Measurements from ENCODE around the gene FAM200C.

Gene FAM200C

DNA sequence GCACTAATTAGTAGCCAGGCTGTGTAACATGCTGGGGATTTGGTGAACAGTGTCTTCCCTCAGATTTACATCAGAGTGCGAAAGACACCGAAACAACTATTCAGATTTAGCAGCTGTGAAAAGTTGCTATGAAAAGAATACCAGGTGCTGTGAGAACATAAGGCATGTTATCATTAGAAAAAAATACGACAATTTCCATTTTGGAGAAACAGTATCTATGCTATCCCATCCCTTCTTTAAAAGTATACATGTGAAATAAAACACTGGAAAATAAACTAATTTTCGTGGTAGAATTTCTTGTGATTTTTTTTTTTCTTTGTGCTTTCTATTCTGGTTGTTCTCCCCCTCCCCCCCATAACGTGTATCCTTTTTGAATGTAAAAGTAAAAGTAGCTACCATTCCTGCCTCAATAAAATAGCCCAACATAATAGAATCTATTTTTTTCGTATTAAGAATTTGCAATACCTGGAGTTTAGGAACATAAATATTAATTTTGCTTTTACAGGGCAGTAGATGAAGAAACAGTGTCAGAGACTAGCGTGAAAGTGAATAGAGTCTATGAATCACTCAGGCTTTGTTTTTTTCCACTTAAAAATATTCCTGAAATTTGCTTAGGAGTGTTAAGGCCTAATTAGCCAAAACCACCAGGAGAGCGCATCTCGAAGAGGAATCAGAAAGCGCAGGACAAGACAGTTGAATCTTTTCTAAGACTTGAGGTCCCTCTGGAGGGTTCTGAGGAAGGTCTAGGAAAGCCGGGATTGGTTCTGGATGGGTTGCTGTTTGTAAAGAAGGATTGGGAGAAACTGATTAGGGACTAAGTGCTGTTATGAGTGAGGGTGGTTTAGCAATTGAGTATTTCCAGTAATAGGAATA is 19.8 kb upstream of the FAM200C start:
- no peak for DNase-seq

DNA sequence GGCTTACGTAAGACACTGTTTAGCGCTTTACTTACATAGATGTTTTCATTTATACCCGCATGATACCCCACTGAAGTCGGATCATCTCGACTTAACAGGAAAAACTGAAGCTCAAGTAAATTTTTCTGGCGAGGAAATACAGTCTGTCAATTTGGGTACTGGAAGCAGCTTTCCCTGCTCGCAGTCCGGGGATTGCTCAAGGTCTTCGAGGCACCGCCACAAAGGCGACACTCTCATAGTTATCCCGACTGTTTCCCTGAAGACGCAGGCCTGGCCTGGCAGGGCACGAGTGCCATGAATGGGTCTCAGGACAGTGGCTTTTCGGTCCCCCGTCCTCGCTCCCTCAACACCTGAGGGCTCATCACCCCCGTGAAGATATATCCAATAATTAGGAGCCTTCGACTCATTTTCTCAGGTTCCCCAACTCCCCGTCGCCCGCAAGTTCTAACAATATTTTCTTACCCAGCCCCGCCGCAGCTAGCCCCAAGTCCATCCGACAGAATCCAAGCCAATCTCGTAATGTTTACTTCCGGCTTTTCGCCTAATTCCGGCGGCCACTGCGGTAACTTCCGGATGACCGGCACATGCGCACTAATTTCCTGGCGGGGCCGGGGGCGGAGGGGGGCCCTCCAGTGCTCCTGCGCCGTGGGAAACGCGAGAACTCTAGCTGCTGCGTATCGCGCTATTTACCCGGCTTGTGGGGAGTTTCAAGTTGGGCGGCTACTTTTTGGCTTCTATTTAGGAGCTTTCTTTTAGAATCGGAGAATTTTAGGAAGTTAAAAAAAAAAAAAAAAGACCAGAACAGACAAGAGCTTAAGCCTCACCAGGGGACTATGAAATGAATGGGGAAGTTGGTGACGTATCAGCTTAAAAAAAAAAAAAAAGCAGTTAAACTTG is 19.0 kb upstream of the FAM200C start, which contains the start of gene SLU7:
Gene SLU7 (minus strand): TSS at position 521 of the 897 bp plus-strand sequence. CDS start 3,787 bp downstream, outside the sequence.
- DNase-seq, result peak; percentile 91

DNA sequence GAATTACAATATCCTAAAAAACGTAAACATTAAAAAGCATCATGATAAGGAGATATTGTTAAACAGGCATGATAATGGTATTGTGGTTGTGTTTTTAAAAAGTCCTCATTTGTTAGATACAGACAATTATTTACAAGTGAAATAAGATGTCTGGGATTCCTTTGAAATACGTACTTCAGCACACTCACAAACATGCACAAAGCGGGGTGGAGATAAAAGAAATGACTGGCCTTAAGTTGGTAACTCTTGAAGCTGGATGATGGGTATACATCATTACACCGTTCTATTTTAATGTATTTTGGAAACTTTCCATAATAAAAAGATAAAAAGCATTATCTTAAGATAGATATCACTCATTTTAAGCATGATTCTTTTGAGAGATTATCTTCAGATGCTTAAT is 1.0 kb downstream of the FAM200C start:
- DNase-seq, result no peak

DNA sequence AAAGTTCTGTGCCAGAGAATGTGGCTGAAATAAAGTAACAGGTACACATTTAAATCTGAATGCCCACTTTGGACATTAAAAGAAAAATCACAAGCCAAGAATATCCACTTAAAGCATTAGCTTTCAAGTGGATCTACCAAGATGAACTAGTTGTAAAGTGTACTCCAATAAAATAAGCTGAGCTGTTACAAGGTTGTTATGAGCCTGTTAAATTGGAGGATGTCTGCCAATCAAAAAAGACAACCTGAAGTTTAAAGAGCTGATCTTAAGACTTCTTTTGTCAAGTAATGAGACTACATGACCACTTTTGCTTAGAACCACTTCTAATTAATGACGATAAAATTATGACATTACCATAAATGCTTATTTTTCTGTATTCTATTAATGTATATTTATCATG is 2.4 kb downstream of the FAM200C start:
- no peak for DNase-seq

DNA sequence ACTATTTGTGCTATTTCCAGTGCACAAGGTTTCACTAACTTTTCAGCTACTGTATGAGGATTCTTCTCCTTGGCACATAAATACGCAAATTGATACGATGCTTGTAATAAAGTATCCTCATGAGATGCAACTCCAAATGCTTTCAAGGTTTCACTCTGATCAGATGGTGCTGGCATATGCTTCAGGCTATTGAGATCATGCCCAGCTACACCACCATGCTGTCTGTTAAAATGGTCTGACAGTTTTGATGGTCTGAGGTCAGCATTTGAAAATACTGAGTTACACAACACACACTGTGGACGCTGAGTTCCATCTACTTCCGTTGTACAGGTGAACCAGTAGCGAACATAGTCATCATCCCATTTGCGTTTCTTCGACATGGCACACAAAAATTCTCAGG is 4.7 kb downstream of the FAM200C start:
- no peak for DNase-seq

DNA sequence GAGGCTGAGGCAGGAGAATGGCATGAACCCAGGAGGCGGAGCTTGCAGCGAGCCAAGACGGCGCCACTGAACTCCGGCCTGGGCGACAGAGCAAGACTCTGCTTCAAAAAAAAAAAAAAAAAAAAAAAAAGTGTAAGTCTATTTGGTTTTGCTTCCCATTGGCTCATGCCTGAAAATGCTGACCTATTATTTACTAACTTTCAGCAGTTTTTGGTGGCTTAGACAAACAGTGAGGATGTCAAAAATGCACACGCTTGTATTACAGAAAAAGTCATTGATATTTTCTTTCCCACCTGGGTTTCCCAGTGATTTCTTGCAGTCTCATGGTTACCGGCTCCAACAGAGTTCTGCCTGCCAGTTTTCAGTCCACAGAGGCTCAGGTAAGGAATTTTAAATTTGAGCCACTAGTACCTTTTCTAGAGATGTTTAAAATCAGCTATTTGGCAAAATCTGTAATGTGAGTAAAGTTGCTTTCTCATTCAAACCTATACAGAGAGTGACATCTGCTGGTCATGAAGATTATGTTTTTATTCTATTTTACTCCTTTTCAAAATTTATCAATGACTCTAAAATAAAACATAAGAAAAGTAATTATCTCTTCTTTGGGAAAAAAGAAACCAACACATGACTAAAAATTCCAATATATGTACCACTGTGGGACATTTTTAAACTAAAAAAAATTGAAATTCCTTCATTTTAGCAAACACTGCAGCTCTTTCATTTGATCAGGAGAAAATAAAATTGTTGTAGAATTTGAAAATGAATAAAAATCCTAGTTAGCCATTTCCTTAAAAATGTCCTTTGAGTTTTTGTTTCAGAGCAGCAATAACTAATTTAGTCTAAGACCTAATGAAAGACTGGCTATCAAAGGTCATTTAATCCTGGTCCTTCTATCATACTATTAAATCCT is 8.8 kb downstream of the FAM200C start:
- DNase-seq, result no peak

DNA sequence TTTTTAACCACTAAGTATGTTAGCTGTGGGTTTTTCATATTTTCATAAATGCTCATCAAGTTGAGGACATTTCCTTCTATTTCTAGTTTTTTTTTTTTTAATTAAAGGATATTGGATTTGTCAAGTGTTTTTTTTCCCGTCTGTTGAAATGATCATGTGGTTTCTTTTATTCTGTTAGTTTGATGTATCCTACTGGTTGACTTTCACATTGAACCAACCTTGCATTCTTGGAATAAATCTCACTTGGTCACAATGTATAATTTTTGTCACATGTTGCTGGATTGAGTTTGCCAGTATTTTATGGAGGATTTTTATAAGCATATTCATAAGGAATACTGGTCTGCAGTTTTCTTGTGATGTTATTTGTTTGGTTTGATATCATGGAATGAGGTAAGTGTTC is 12.4 kb downstream of the FAM200C start:
- no peak for DNase-seq

DNA sequence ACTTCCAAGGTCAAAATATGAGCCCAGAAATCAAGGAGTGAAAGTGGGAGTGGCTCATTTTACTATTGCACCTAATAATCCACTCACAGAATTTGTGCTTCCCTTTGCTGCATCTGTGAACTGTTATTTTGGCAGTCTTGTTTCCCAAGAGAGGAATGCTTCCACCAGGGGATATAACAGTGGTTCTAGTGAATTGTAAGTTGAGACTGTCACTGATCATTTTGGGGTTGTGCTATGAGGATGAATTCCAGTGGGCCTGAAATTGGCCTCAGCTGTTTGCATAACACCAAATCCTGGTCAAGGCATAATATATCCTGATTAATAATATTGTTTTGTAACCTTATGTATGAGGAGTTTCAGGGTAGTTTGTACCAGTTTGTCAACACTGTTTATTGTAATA is 14.4 kb downstream of the FAM200C start:
- DNase-seq, result no peak

DNA sequence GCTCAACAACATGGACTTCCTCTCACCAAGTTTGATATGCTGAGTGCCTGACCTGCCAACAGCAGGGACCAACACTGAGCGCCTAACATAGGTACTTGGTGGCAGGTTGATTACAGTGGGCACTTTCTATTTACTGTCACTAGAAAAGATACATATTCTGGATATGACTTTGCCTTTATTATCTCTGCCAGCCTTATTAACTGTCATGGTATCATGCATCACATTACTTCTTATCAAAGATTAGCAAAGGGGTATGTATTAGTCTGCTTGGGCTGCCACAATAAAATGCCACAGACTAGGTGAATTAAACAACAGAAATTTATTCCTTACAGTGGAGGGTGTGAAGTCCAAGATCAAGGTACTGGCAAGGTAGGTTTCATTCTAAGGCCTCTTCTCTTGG is 15.2 kb downstream of the FAM200C start:
- no peak for DNase-seq

DNA sequence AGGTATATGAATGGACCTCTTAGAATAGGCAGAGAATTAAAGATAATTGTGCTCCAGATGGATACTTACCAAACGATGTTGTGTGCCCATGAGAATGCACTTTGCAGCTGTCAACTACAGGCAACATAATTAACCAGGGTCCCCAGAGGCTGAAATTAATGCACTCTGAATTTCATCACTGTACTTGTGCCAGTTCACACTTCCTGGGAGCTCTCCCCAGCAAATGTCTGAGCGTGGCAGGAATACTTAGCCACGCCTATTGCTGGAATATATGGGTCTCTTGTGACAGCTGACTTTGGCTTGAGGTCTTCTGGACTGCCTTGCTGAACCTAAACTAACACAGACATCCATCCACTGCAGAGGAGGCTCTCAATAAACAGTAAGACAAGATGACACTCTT is 17.5 kb downstream of the FAM200C start:
- no peak for DNase-seq

DNA sequence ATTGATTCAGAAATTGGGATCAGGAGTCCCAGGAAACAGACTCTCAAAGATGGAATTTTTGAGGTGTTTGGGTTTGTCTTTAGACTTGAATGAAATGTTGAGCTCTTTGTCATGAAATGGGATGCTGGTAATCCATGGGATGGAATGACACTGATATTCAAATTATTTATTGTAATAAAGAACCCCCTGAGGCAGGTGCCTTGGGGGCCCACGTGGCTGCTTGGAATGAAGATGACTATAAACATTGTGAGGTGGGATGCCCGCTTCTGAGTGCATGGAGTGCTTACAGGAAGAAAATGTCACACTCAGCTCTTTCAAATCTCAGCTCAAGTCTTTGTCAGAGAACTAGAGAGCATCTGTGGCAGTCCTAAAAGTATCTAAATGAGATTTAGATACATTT is 19.8 kb downstream of the FAM200C start:
- no peak for DNase-seq

DNA sequence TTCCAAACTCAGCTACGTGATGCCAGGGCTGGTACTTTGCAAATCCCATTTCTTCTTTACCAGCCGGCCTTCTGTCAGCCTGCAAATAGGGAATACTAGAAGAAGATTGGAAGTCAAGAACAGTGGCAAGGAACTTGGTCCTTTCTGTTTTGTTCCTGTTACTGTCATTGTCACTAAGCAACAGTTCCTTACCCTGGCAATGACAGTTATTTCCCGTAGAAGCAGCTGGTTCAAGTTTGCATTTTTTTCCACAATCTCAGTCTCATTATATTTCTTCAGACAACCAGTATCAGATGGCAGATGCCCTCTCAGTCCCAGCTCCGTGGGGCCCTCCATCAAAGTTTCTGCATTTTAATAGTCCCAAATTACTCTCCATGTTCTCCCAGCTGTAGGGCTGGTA is 20.3 kb downstream of the FAM200C start:
- no peak for DNase-seq

DNA sequence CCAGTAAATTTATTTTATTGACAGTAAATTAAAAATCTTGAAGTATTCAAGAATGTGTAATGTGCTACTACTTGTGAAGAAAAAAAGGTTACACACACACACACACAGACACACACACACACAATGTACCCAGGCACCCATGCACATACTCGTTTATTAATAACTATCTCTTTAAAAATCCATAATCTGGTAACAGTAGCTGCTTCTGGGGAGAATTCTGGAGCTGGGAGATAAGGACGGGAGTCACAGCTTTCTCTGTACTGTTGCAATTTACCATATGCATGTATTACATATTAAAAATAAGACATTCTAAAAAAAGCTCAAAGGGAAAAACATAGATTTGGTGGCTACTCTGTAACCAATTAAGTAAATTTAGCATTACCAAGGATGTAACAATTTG is 21.5 kb downstream of the FAM200C start:
- no peak for DNase-seq

DNA sequence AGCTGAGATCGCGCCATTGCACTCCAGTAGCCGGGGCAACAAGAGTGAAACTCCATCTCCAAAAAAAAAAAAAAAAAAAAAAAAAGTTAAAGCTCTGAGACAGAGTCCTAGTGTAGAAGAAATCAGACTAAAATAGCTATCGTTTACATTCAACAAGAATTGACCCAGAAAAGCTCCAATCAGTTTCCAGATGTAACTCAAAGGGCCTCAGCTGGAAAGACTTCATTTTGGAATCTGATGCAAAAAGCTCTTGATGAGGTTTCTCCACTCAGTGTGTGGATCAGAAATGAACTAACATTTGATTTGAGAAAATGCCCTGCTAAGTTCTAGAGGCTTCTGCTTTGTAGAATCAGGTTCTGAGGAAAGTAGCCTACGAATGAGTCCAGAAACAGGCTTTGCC is 22.2 kb downstream of the FAM200C start:
- no peak for DNase-seq

DNA sequence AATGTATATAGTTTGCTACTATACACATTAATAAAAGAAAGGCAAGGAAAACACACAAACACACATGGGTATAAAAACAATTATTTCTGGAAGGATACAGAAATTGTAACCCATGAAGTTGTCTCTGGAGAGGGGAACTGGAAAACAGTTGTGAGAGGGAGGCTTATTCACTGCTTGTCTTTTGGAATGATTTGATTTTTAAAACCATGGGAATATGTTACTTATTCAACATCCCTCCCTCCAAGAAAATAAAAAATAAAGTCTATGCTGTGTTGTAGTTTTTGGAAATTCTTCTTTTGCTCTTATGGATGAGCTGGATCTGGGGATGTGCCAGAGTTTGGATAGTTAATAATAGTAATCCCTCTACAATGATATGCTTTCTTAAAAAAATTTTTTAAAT is 23.4 kb downstream of the FAM200C start:
- no peak for DNase-seq

DNA sequence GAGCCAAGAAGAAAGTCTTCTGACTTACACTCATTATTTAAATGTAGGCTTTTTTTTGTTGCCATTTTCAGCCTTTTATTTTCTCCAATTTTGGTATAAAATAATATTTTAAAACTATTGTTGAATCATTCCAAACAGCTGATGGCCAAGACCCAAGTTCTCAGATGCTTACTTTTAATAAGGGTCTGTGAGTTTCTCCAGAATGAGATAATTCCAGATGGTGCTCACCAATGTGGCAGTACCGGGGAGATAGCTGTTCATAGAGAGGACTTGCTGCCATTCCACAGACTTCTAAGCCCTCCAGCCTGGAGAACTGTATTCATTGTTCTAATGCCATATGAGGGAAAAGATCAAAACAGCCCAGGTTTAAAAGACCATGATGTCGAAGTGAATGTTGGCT is 24.2 kb downstream of the FAM200C start:
- no peak for DNase-seq

DNA sequence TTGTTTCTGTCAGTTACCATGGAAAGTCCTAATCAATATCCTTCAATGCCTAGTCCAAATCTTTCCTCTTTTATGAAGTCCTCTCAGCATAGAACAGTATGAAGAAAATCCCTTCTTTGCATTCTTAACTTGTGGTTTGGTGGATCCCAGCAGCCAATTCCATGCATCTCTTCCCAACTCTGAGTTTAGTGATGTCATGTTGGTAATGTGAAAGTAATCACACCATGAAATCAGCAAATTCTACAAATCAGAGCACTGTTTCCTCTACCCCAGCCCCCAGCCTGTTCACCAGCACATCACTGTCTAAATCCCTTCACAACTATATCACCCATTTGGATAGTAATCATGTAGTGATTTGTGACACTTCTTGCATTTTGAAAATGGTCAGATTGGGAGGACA is 24.7 kb downstream of the FAM200C start:
- no peak for DNase-seq

DNA sequence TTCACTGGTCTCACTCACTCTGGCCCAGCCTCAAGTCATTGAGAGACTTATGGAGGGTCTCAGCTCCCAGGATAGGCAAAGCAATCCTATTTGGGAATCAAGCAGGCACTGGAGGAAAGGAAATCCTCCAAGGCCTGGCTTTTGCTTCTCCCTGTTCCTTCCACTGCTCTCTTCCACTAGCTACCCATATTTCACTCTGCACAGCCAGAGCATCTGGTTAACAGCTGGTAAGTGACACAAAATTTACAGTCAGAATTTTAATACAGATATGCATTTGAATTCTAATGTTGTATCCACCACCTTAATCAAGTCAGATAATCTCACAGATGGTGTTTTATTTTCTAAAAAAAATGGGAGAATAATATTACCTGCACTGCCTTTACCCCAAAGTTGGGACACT is 28.6 kb downstream of the FAM200C start:
- no peak for DNase-seq

DNA sequence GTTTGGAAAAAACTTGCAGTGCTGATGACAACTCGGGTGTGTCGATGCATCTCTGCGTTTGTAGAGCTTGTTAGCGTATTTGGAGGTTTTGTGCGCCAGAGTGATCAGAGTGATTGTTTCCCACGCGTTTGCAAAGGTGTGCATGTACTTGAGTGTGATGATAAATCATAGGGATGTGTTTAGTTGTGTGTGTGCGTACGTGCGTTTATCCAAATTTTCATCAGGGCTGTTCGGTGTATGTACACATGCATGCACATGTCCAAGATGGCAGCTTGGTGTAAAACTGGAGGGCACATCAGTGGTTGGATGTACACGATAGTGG is 29.2 kb downstream of the FAM200C start:
- no peak for DNase-seq

DNA sequence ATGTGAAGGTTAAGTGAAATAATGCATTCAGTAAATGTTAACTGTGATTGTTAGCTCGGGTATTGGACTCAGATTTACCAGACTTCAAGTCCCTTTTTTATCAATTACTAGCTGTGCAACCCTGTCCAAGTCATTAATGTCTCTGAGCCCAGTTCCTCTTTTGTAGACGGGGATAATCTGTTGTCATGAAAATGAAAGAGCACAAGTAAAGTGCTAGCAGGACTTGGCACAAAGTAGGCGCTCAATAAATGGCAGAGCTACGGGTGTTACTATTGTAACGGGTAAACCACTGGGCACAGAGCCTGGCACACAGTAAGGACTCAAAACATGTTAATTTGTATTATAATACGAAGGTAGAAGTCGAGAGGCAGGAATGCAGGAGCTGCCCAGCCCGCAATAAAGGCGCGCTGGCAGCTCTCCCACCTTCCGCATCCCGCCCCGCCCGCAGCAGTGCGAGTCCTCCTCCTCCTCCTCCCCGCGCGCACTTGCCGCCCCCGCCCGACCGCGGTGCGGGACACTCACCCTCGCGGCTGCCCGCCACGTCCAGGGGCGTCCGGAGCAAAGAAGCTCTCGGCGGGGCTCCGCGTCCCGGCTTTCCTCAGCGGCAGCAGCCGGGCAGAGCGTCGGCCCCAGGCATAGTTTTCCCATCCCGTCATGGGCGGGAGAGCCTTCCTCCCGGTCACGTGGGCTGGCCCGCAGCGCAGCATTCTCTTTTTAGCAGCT is 29.7 kb downstream of the FAM200C start, which contains the start of gene C1QTNF2:
Gene C1QTNF2 (minus strand): TSS at position 637 of the 723 bp plus-strand sequence. CDS start 15,615 bp downstream, outside the sequence.
- no peak for DNase-seq

DNA sequence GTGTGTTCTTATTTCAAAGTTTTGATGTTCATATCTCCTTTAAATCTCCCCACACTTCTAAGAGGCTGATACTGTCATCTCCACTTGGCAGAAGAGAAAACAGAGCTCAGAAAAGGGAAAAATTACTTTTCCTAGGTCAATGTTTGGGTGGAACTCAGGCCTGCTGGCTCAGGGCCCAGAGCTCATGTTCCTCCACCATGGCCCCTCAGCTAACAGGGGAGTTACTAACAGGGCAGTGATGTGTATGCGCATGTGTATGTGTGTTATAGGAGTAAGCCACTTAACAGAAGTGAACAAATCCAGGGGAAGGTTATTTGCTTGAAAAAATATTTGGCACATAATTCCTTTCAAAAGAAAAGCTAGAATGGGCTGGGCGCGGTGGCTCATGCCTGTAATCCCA is 32.0 kb downstream of the FAM200C start:
- no peak for DNase-seq

DNA sequence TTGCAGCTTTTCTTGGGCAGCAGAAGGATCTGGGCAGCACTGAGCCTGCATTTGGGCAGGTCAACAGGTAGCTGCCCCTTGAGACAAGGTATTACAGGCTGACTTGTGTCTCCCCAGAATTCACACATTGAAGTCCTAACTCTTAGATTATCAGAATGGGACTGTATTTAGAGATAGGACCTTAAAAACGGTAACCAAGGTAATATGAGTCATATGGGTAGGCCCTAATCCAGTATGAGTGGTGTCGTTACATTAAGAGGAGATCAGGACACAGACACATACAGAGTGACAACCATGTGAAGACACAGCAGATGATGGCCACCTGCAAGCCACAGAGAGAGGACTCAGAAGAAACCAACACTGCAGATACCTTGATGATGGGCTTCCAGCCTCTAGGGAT is 32.6 kb downstream of the FAM200C start:
- no peak for DNase-seq

Measured in activated T-cell treated with anti-CD3 and anti-CD28 coated beads, Interleukin-2, amount 50 U/mL, for 1 hour (primary cell).